ENCODE data around the gene LOXL4. TPM values are rescaled to one million over a fixed set of nuclear protein-coding genes. Genes with fewer than 3 reads are reported as not detected.

The LOXL4 gene
- total RNA-seq, 1 experiment from 2014 or later, result 3.7 TPM

DNA sequence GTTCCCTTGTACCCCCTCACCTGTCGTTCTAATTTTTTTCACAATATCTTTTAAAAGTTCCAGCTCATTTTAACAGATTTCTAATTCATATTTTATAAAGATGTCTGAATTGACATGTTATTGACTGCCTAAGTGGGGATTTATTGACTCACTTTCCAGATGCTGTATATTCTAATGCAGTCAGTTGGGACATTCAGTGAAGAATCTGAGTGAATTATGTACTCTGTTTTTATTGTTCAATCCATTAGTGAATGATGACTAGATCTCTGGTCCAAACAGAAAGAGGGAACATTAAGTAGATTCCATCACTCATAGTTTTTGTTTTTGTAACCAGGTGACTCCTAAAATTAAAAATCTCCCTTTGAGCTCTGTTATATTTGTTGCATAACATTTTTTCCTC, 54.3 kb downstream of the LOXL4 start:
- ChIA-PET POLR2A (no interaction called here), CTCF (no interaction called here)
- TF ChIP-seq, protein P1, sequence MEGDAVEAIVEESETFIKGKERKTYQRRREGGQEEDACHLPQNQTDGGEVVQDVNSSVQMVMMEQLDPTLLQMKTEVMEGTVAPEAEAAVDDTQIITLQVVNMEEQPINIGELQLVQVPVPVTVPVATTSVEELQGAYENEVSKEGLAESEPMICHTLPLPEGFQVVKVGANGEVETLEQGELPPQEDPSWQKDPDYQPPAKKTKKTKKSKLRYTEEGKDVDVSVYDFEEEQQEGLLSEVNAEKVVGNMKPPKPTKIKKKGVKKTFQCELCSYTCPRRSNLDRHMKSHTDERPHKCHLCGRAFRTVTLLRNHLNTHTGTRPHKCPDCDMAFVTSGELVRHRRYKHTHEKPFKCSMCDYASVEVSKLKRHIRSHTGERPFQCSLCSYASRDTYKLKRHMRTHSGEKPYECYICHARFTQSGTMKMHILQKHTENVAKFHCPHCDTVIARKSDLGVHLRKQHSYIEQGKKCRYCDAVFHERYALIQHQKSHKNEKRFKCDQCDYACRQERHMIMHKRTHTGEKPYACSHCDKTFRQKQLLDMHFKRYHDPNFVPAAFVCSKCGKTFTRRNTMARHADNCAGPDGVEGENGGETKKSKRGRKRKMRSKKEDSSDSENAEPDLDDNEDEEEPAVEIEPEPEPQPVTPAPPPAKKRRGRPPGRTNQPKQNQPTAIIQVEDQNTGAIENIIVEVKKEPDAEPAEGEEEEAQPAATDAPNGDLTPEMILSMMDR (IDR thresholded peaks at IDR 0.05; ENCODE audit: insufficient read depth in 1 of 2, low read depth in 1 of 2, low read length in 1 of 2, severe bottlenecking in 1 of 2, unreplicated experiment in 1 of 2), result no peak
- H3K4me1 ChIP-seq, result no peaks in the 10 kb centered on the region
- intact Hi-C loops (cut with micrococcal nuclease; ENCODE audit: unreplicated experiment), result no loop called here
- Mint-ChIP-seq H3K4me3 (ENCODE audit: unreplicated experiment) (no peak overlapping the region), H3K9me3 (ENCODE audit: unreplicated experiment) (peaks cover 13% of the 10 kb centered on the region), H3K4me1 (ENCODE audit: low read depth, unreplicated experiment) (no peaks in the 10 kb centered on the region), H3K27me3 (ENCODE audit: insufficient read depth, unreplicated experiment) (no peaks in the 10 kb centered on the region), H3K36me3 (ENCODE audit: insufficient read depth, unreplicated experiment) (peaks cover 17% of the 10 kb centered on the region), H3K27ac (ENCODE audit: unreplicated experiment) (no peak overlapping the region)
- DNase-seq, result no peak
- no peak overlapping the region for H3K4me3 ChIP-seq (ENCODE audit: low read depth, low read length)
- BruUV-seq (replicated peaks), result no TSS peak
- H3K9me3 ChIP-seq, result no peaks in the 10 kb centered on the region
- no peaks in the 10 kb centered on the region for H3K27me3 ChIP-seq (replicated peaks; ENCODE audit: control insufficient read depth, insufficient read depth, low read length)
- no peaks in the 10 kb centered on the region for H3K36me3 ChIP-seq (ENCODE audit: control insufficient read depth, insufficient read depth, low read length)

DNA sequence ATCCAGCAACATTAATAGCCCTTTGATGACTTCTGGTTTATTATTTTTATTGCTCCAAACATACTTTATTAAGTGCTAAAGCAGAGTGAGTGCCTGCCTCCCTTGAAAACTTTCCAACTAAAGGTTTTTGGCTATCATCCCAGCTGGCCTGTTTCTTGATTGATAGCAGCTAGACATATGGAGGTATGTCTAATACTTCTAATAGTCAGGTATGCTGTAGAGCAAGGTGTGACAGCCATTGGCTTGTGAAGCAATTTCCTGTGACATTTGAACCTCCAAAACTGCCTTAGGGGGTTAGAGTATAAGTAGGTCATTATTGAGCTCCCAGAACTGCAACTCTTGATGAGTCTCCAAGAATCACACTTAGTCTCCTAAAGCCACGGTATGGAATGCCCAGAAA, 55.8 kb downstream of the LOXL4 start:
- CTCF ChIA-PET, result no interaction called here
- H3K4me1 Mint-ChIP-seq (ENCODE audit: low read depth, unreplicated experiment), result no peaks in the 10 kb centered on the region

DNA sequence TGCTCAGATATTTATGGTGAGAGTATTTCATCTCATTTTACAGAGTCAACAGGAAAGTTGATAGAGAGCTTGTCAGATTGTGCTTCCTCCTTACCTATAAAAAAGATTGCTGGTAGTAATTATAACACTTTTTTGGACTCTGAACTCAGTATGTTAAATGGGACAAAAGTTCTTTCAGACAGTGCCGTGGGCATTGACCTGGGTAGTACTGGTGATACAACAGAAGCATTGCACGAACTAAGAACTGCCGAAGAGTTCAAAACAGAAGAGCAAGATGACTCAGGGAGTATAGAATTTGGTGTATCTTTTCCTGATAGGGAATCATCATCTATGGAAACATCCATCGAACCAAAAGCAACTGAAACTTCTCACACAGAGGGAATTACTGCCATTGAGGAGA, 58.6 kb downstream of the LOXL4 start:
- Histone ChIP-seq H3K4me3 (ENCODE audit: low read depth, low read length) (no peak overlapping the region), H3K4me1 (no peaks in the 10 kb centered on the region), H3K36me3 (ENCODE audit: control insufficient read depth, insufficient read depth, low read length) (no peaks in the 10 kb centered on the region), H3K27me3 (replicated peaks; ENCODE audit: control insufficient read depth, insufficient read depth, low read length) (no peaks in the 10 kb centered on the region), H3K9me3 (no peaks in the 10 kb centered on the region)
- Mint-ChIP-seq H3K4me3 (ENCODE audit: unreplicated experiment) (no peak overlapping the region), H3K27me3 (ENCODE audit: insufficient read depth, unreplicated experiment) (no peaks in the 10 kb centered on the region), H3K27ac (ENCODE audit: unreplicated experiment) (no peak overlapping the region), H3K36me3 (ENCODE audit: insufficient read depth, unreplicated experiment) (peaks cover 23% of the 10 kb centered on the region), H3K9me3 (ENCODE audit: unreplicated experiment) (no peaks in the 10 kb centered on the region), H3K4me1 (ENCODE audit: low read depth, unreplicated experiment) (no peaks in the 10 kb centered on the region)
- ChIA-PET CTCF (no interaction called here), POLR2A (no interaction called here)
- DNase-seq, result no peak
- BruUV-seq (replicated peaks), result no TSS peak
- intact Hi-C loops (cut with micrococcal nuclease; ENCODE audit: unreplicated experiment), result no loop called here
- TF ChIP-seq, protein P1 (IDR thresholded peaks at IDR 0.05; ENCODE audit: insufficient read depth in 1 of 2, low read depth in 1 of 2, low read length in 1 of 2, severe bottlenecking in 1 of 2, unreplicated experiment in 1 of 2), result no peak

More for the DNA sequence above, 55.8 kb downstream of the LOXL4 start:
- Histone ChIP-seq H3K4me1 (no peaks in the 10 kb centered on the region), H3K4me3 (ENCODE audit: low read depth, low read length) (no peak overlapping the region), H3K36me3 (ENCODE audit: control insufficient read depth, insufficient read depth, low read length) (no peaks in the 10 kb centered on the region), H3K9me3 (no peaks in the 10 kb centered on the region), H3K27me3 (replicated peaks; ENCODE audit: control insufficient read depth, insufficient read depth, low read length) (no peaks in the 10 kb centered on the region)
- H3K36me3 Mint-ChIP-seq (ENCODE audit: insufficient read depth, unreplicated experiment), result peaks cover 29% of the 10 kb centered on the region
- no peak for DNase-seq
- no peaks in the 10 kb centered on the region for H3K9me3 Mint-ChIP-seq (ENCODE audit: unreplicated experiment)
- BruUV-seq (replicated peaks), result no TSS peak
- POLR2A ChIA-PET, result no interaction called here
- H3K4me3 Mint-ChIP-seq (ENCODE audit: unreplicated experiment), result no peak overlapping the region
- intact Hi-C loops (cut with micrococcal nuclease; ENCODE audit: unreplicated experiment), result no loop called here
- no peak overlapping the region for H3K27ac Mint-ChIP-seq (ENCODE audit: unreplicated experiment)
- no peaks in the 10 kb centered on the region for H3K27me3 Mint-ChIP-seq (ENCODE audit: insufficient read depth, unreplicated experiment)
- TF ChIP-seq, protein P1 (IDR thresholded peaks at IDR 0.05; ENCODE audit: insufficient read depth in 1 of 2, low read depth in 1 of 2, low read length in 1 of 2, severe bottlenecking in 1 of 2, unreplicated experiment in 1 of 2), result no peak
